ENCODE data around the gene ZDHHC7. TPM values are rescaled to one million over a fixed set of nuclear protein-coding genes. Genes with fewer than 3 reads are reported as not detected.

Gene ZDHHC7
- total and polyA plus RNA-seq, 4 donors = 2.5 to 14.9 (median 12.1) TPM

DNA sequence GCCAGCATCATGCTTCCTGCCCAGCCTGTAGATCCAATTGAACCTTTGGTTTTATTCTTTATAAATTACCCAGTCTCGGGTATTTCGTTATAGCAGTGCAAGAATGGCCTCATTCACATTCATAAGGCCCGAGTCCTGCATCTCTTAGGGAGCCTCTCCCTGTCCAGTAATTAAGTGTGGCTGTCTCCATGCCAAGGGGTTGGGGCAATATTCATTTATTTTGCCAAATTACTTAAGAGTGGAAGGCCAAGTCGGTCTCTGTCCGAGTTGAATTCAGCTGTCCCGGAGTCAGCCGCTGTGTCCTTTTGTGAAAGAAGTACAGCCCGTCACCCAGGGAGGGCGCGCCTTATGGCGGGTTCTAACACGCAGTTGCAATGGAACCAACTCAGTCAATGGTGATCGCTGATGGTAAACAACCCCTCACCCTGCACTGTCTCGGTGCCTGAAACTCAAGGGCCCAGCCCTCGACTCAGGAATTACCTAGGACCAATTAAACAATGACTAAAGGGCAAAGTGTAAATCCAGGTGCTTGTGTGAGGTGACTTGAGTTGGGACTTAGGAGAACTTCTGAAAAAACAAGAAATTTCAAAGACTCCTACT is 38.5 kb upstream of the ZDHHC7 start:
- H3K27me3 ChIP-seq (ENCODE audit: control insufficient read depth in 4 of 4, insufficient read depth in 4 of 4, low read length in 3 of 4) = no peaks in the 10 kb centered on the region
- no peaks in the 10 kb centered on the region for H3K9me3 ChIP-seq (ENCODE audit: control insufficient read depth in 4 of 4, low read length in 3 of 4)
- H3K36me3 ChIP-seq (ENCODE audit: control insufficient read depth in 4 of 4, insufficient read depth in 3 of 4, low read depth in 1 of 4, low read length in 3 of 4) = no peaks in the 10 kb centered on the region
- H3K27ac ChIP-seq (ENCODE audit: low read depth in 1 of 2, low read length in 2 of 2) = no peak overlapping the region
- no peak for DNase-seq (ENCODE audit: low spot score)
- no peak for TF ChIP-seq SP1 (IDR thresholded peaks at IDR 0.05)
- TF ChIP-seq, protein P1, sequence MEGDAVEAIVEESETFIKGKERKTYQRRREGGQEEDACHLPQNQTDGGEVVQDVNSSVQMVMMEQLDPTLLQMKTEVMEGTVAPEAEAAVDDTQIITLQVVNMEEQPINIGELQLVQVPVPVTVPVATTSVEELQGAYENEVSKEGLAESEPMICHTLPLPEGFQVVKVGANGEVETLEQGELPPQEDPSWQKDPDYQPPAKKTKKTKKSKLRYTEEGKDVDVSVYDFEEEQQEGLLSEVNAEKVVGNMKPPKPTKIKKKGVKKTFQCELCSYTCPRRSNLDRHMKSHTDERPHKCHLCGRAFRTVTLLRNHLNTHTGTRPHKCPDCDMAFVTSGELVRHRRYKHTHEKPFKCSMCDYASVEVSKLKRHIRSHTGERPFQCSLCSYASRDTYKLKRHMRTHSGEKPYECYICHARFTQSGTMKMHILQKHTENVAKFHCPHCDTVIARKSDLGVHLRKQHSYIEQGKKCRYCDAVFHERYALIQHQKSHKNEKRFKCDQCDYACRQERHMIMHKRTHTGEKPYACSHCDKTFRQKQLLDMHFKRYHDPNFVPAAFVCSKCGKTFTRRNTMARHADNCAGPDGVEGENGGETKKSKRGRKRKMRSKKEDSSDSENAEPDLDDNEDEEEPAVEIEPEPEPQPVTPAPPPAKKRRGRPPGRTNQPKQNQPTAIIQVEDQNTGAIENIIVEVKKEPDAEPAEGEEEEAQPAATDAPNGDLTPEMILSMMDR (IDR thresholded peaks at IDR 0.05; ENCODE audit: low read depth, low read length, missing input control) = no peak
- TF ChIP-seq, protein P2, sequence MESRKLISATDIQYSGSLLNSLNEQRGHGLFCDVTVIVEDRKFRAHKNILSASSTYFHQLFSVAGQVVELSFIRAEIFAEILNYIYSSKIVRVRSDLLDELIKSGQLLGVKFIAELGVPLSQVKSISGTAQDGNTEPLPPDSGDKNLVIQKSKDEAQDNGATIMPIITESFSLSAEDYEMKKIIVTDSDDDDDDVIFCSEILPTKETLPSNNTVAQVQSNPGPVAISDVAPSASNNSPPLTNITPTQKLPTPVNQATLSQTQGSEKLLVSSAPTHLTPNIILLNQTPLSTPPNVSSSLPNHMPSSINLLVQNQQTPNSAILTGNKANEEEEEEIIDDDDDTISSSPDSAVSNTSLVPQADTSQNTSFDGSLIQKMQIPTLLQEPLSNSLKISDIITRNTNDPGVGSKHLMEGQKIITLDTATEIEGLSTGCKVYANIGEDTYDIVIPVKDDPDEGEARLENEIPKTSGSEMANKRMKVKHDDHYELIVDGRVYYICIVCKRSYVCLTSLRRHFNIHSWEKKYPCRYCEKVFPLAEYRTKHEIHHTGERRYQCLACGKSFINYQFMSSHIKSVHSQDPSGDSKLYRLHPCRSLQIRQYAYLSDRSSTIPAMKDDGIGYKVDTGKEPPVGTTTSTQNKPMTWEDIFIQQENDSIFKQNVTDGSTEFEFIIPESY (IDR thresholded peaks at IDR 0.05) = no peak
- no peak for TF ChIP-seq EGR1 (IDR thresholded peaks at IDR 0.05; ENCODE audit: low read depth in 2 of 2)
- TF ChIP-seq RAD21 (IDR thresholded peaks at IDR 0.05) = no peak
- TF ChIP-seq HNF4A (conservative IDR thresholded peaks at IDR 0.05) = no peak
- no peak for TF ChIP-seq FOXA1 (IDR thresholded peaks at IDR 0.05)
- TF ChIP-seq RXRA (IDR thresholded peaks at IDR 0.05) = no peak
- TF ChIP-seq HNF4G (IDR thresholded peaks at IDR 0.05) = no peak
- TF ChIP-seq, protein P3, sequence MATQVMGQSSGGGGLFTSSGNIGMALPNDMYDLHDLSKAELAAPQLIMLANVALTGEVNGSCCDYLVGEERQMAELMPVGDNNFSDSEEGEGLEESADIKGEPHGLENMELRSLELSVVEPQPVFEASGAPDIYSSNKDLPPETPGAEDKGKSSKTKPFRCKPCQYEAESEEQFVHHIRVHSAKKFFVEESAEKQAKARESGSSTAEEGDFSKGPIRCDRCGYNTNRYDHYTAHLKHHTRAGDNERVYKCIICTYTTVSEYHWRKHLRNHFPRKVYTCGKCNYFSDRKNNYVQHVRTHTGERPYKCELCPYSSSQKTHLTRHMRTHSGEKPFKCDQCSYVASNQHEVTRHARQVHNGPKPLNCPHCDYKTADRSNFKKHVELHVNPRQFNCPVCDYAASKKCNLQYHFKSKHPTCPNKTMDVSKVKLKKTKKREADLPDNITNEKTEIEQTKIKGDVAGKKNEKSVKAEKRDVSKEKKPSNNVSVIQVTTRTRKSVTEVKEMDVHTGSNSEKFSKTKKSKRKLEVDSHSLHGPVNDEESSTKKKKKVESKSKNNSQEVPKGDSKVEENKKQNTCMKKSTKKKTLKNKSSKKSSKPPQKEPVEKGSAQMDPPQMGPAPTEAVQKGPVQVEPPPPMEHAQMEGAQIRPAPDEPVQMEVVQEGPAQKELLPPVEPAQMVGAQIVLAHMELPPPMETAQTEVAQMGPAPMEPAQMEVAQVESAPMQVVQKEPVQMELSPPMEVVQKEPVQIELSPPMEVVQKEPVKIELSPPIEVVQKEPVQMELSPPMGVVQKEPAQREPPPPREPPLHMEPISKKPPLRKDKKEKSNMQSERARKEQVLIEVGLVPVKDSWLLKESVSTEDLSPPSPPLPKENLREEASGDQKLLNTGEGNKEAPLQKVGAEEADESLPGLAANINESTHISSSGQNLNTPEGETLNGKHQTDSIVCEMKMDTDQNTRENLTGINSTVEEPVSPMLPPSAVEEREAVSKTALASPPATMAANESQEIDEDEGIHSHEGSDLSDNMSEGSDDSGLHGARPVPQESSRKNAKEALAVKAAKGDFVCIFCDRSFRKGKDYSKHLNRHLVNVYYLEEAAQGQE (IDR thresholded peaks at IDR 0.05) = no peak
- no peak for TF ChIP-seq TAF1 (conservative IDR thresholded peaks at IDR 0.05)
- WGBS = 89% methylated on average over 15 of the region's 15 CpGs
- no peak overlapping the region for H3K9ac ChIP-seq (ENCODE audit: low read depth in 1 of 2, low read length in 2 of 2)
- H3K4me1 ChIP-seq (ENCODE audit: control insufficient read depth in 4 of 4, insufficient read depth in 4 of 4, low read length in 3 of 4) = peaks cover 0 to 3% (median 0%) of the 10 kb centered on the region in 4 donors
- no peak overlapping the region for H3K4me3 ChIP-seq (ENCODE audit: low read depth in 1 of 3, low read length in 3 of 3)

DNA sequence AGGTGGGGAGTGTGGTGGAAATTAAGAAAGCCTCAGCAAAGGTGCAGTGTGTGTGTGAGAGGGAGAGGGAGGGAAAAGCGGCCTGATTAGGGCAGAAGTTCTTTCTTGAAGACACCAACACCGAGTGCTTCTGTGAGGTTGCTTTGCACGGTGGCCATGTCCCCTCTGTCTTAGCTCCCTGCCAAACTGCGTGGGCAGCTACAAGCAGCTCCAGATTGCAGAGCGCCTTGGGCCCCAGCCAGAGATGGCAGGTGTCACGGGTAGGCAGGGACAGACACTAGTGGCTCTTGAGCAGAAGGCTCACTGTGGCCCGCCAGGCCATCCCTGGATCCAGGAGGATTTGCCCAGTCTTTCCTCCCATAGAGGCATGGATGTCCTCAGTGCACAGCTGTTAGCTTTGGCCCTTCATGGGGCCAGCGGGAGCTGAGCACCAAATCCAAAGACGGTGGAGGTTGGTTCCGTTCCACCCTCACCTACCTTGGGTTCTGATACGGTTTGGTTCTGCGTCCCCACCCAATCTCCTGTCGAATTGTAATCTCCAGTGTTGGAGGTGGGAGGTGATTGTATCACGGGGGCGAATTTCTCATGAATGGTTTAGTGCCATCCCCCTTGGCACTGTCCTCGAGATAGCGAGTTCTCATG is 37.7 kb upstream of the ZDHHC7 start:
- TF ChIP-seq RAD21 (IDR thresholded peaks at IDR 0.05) (no peak), JUND (IDR thresholded peaks at IDR 0.05) (no peak), TAF1 (conservative IDR thresholded peaks at IDR 0.05) (no peak), EGR1 (IDR thresholded peaks at IDR 0.05; ENCODE audit: low read depth in 2 of 2) (no peak), FOXA1 (IDR thresholded peaks at IDR 0.05) (no peak), YY1 (IDR thresholded peaks at IDR 0.05) (no peak)
- TF ChIP-seq, protein P4, sequence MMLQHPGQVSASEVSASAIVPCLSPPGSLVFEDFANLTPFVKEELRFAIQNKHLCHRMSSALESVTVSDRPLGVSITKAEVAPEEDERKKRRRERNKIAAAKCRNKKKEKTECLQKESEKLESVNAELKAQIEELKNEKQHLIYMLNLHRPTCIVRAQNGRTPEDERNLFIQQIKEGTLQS (IDR thresholded peaks at IDR 0.05) = no peak
- TF ChIP-seq, protein P3 (IDR thresholded peaks at IDR 0.05) = no peak
- Histone ChIP-seq H3K27ac (ENCODE audit: low read depth in 1 of 2, low read length in 2 of 2) (no peak overlapping the region), H3K4me1 (ENCODE audit: control insufficient read depth in 4 of 4, insufficient read depth in 4 of 4, low read length in 3 of 4) (peaks cover 0 to 3% (median 0%) of the 10 kb centered on the region in 4 donors), H3K27me3 (ENCODE audit: control insufficient read depth in 4 of 4, insufficient read depth in 4 of 4, low read length in 3 of 4) (no peaks in the 10 kb centered on the region), H3K9me3 (ENCODE audit: control insufficient read depth in 4 of 4, low read length in 3 of 4) (no peaks in the 10 kb centered on the region), H3K36me3 (ENCODE audit: control insufficient read depth in 4 of 4, insufficient read depth in 3 of 4, low read depth in 1 of 4, low read length in 3 of 4) (no peaks in the 10 kb centered on the region), H3K9ac (ENCODE audit: low read depth in 1 of 2, low read length in 2 of 2) (no peak overlapping the region), H3K4me3 (ENCODE audit: low read depth in 1 of 3, low read length in 3 of 3) (no peak overlapping the region)
- WGBS = 92% methylated on average over 17 of the region's 17 CpGs
- DNase-seq (ENCODE audit: low spot score) = no peak

All from liver (tissue), 9 donors.